LNCAP (cell line): ENCODE data around the gene LRRC66.

Experiments
- CTCF ChIP-seq: fragments of 450-650 bp; IDR thresholded peaks from 2 replicates; pipeline ENCODE4 v1.5.1; 2017; ENCODE audit warnings: mild to moderate bottlenecking

The LRRC66 gene

GRCh38 chr4:51995647-51996220 lies 24.4 kb downstream of the LRRC66 start:
- TF ChIP-seq CTCF = no peak

- no peak for TF ChIP-seq CTCF
Measured at GRCh38 chr4:51965862-51966261, 54.3 kb downstream of the LRRC66 start.

GRCh38 chr4:51963841-51964517 lies 56.2 kb downstream of the LRRC66 start:
- no peak for TF ChIP-seq CTCF

GRCh38 chr4:51960486-51960885 lies 59.7 kb downstream of the LRRC66 start:
- no peak for TF ChIP-seq CTCF

- no peak for TF ChIP-seq CTCF
Measured at GRCh38 chr4:51958199-51958968, 61.8 kb downstream of the LRRC66 start.
